Fibroblast of skin of left biceps (primary cell): ENCODE results near the gene TREH.
"Not testable (repeated sequence)": the region's sequence is repeated elsewhere in the genome, so short reads cannot be mapped to it uniquely, and the experiment has no call there.

Experiments used
- DNase-seq, 2 experiments: peaks; one replicate each; pipeline ENCODE4 v3.0.0-alpha.2; 2013; ENCODE audit warnings: low read depth in 2 of 2

TREH gene

DNA sequence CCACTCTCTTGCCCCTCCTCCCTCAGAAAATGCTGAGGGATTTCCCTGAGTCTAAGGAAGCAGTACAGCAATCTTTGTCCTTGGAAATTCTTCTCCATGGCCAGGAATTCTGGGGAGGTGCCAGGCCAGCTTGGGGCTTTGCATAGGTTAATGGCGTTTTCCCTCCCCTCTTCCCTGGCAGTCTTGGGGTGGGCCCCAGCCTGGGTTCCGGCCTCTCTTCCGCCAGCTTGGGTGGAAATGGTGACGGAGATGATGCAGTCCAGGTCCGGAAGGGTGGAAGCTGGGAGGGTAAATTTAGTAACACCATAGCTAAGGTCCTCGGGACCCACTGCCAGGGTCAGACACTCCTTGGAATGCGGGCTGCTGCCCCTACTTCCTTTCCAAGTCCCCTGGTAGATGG is 67.1 kb downstream of the TREH start:
- no peak for DNase-seq

DNA sequence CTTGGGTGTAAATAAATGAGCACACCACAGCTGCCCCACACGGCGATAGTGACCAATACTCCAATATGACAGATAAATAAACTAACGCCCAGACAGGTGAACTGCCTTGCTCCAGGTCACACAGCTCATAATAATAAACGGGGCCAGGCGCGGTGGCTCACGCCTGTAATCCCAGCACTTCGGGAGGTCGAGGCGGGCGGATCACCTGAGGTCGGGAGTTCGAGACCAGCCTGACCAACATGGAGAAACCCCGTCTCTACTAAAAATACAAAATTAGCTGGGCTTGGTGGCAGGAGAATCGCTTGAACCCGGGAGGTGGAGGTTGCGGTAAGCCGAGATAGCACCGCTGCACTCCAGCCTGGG is 68.0 kb downstream of the TREH start:
- DNase-seq, result not testable (repeated sequence)

DNA sequence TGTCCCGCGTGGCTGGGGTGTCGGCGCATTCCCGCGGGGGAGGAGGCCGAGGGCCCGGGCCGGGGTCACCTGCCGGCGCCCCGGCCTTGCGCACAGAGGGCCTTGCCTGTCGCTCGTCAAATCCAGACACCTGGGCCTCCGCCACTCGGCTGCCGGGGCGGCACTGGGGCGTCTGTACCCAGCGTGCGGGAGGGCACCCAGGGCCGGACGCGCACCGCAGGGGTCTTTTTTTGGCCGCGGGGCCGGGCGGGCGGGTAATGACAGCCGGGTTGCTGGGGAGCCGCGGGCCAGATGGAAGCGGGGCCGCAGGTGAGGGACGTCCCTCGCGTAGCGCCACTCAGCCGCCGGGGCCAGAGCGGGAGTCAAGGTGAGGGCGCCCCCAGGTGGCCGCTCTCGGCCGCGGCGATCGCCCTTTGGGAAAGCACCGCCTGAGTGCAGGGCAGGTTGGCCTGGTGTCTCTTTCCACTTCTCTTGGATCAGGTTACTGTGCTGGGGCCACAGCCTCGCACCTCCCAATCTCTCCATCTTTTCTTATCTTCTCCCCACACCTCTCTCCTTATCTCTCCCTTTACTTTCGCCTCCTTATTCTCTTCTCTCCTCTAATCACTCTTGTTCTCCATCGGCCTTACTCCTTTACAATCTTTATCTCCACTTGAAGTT is 68.5 kb downstream of the TREH start:
- no peak for DNase-seq

DNA sequence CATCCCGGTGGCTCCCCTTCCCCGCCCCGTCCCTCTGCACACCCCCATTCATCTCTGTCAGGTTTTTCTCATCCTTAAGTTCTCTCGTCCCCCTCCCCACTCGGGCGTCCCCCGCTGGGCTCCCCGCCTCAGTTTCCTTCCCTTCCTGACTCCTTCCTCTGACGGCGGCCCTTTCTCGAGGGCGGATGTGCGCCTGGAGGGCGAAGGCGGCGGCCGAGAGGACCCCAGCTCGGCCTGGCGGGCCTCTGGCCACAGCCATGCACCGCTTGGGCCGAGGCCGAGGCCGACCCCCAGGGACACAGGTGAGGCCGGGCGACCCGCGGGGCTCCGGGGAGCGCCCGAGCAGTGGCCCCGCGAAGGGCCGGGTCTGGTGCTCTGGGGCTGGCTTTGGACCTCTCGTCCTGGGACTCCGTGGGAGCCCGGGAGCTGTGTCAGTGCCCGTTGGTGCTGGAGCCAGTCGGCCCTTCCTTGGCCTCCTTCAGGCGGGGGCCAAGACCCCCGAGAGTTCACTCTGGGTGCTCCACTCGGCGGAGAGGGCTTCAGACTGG is 69.2 kb downstream of the TREH start:
- no peak for DNase-seq

DNA sequence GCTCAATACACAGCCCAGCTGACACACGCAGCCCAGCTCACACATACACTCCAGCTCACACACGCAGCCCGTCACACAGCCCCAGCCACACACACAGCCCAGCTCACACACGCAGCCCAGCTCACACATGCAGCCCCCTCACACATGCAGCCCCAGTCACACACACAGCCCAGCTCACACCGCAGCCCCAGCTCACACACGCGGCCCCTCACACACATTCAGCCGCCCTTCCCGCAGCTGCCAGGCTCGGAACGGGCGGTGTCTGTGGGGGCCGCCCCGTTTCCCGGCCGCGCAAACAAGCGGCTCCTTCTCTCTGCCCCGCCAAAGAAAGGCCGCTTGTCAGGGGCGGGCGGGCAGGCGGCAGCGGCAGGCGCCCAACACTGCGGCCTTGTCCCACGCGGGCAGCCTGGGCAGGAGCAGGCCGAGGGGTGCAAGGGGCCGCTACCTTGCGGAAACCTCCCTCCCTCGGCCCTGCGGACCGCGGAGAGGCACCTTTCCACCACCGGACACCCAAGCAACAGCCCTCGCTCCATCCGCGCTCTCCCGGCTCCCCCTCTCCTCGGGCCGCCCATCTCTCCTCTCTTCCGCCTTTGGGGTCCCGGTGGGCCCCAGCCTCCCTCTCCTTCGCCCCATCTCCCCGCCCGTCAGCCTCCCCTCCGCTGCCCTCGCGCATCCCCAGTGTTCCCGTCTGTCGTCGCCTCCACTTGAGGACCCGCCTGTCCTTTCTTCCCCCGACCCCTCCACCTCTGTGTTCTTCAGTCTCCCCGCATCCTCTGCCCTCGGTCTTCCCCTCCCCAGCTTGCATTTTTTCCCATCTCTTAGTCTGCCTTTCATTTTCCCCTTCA is 69.8 kb downstream of the TREH start:
- no peak for DNase-seq

DNA sequence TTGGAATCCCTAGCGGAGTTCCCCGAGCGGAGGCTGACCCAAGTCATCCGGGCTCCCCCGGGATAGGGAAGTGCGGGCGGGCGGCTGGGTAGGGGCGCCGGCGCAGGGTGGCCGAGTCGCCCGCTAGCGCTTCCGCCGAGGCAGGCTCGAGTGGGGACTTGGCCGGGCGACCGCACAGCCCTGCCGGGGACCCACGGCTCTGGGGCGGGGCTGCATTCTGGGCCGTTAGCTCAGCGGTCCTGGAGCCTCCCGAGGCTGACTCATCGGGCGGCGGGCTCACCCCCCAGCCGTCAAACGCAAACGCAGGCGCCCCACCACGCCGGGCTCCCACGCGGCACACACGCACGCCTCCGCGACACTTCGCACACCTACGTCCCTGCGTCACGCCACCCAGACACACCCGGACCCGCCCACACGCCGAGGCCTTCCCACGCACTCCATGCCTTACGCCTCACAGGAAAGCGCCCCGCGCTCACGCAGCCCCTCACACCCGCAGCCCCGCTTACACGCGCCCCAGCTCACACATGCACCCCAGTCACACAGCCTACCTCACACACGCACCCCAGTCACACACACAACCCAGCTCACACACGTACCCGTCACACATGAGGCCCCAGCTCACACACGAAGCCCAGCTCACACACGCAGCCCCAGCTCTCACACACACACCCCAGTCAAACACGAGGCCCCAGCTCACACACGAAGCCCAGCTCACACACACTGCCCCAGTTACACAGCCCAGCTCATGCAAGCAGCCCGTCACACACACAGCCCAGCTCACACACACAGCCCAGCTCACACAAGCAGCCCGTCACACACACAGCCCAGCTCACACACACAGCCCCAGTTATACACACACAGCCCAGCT is 70.9 kb downstream of the TREH start:
- no peak for DNase-seq

DNA sequence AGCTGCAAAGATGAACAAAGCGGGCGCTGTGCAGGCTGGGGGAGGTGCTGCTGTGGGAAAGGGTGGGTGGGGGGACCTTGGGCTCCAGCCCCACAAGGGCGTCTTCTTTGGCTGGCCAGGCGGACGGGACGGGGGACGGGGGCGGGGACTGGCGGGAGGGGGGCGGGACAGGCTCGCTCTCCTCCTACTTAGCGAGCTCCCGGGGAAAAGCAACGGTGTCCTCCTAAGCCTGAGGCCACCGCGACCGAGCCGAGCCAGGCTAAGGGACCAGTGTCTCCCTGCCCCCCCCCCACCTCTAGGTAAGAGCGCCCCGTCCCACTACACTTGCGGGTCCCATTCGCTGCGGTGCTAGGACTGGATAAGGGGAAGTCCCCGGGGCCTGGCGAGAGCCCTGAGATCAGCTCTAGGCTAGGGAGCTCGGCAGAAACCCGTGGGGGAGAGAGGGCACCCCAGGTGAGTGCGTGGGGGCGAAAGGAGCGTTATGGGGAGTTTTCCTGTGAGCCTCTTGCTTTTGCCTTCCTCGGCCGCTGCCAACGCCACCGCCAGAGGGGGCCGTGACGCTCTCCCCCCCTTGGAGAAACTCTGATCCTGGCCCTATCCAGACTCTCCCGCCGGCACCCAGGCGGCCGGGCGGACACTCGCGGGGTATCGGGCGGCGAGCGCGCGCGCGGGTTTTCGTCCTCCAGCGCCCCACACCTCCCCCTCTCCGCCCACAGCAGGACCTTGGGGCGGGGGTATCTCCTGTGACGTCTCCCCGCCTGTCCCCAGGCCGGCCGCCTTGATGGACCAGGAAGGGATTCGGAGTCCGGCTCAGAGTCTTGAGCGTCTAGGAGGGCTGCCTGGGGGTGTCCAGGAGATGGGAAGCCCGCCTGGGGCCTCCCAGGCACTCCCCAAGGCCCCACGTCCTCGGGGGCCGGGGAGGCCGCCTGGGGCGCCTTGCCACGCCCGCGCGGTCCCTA is 71.8 kb downstream of the TREH start, which contains the start of gene PHLDB1:
TSS of gene PHLDB1 (plus strand) at position 215 of the 959 bp plus-strand sequence. CDS start 6,222 bp downstream, outside the sequence.
- no peak for DNase-seq
